Heart right ventricle (tissue), 16 donors: ENCODE data around the gene PPEF2. TPM values are rescaled to one million over a fixed set of nuclear protein-coding genes. Genes with fewer than 3 reads are reported as not detected.

Experiments
- ATAC-seq, 8 donors: fragments of 200-7000 bp; cut with Tn5 transposase; one replicate each; pipeline ENCODE4 v1.9.1; 2020; ENCODE audit warnings: mild to moderate bottlenecking in 8 of 8, moderate library complexity in 8 of 8, moderate number of reproducible peaks in 1 of 8
- DNase-seq, 2 donors: peaks; one replicate each; pipeline ENCODE4 v3.0.0-alpha.2; 2020
- H3K27ac ChIP-seq, 10 donors: fragments of 200-600 bp; sonication (generic) in 2 of 10; one replicate each; pipeline versions ENCODE4 v1.5.0 to v1.8.0; 2020 to 2022; ENCODE audit warnings: mild to moderate bottlenecking in 3 of 10
- H3K27me3 ChIP-seq, 7 donors: fragments of 200-600 bp; one replicate each; pipeline ENCODE4 v1.8.0; 2021 to 2022; ENCODE audit warnings: mild to moderate bottlenecking in 2 of 7
- H3K36me3 ChIP-seq, 9 donors: fragments of 200-600 bp; sonication (generic) in 1 of 9; one replicate each; pipeline versions ENCODE4 v1.5.0 to v1.8.0; 2020 to 2022; ENCODE audit warnings: mild to moderate bottlenecking in 2 of 9
- H3K4me1 ChIP-seq, 9 donors: fragments of 200-600 bp; sonication (generic) in 1 of 9; one replicate each; pipeline versions ENCODE4 v1.5.0 to v1.8.0; 2020 to 2022; ENCODE audit warnings: mild to moderate bottlenecking in 4 of 9
- H3K4me3 ChIP-seq, 10 donors: fragments of 200-600 bp; sonication (generic) in 2 of 10; one replicate each; pipeline versions ENCODE4 v1.5.0 to v1.8.0; 2020 to 2022; ENCODE audit warnings: mild to moderate bottlenecking in 7 of 10, moderate library complexity in 2 of 10
- H3K9me3 ChIP-seq, 11 donors: fragments of 200-600 bp in 10 of 11; sonication (generic) in 2 of 11; one replicate each; pipeline versions ENCODE4 v1.5.0 to v1.8.0; 2013 to 2022; ENCODE audit warnings: mild to moderate bottlenecking in 2 of 11, control low read depth in 1 of 11, moderate library complexity in 1 of 11
- CTCF ChIP-seq, 9 donors: fragments of 200-600 bp; sonication (generic) in 2 of 9; IDR thresholded peaks; one replicate each; pipeline versions ENCODE4 v1.5.0 to v1.8.0; 2021 to 2022; ENCODE audit warnings: antibody characterized with exemption in 9 of 9, mild to moderate bottlenecking in 5 of 9, moderate library complexity in 1 of 9
- WGBS, 2 donors: extraction: QIAGEN DNeasy Blood & Tissue Kit; methylation state at CpG; one replicate each; pipeline ENCODE4 v1.1.7; 2013; ENCODE audit warnings: inconsistent platforms in 1 of 2; 5-methylcytosine and 5-hydroxymethylcytosine counted together
- intact Hi-C, 10 donors: fragments of 100-400 bp; cut with DNase I; formaldehyde crosslinking; loops; one replicate each; pipeline versions ENCODE4 v1.11.1 to v1.14.2; 2022
- polyA plus RNA-seq, 2 donors: library from polyadenylated mRNA; stranded (reverse); fragments of 200-250 nt; gene quantifications; one replicate each; pipeline ENCODE4 v1.2.3, GENCODE V29; 2013
- total RNA-seq, 10 donors: library from RNA; stranded (reverse); fragmentation: NEBNext Ultra II Directional in 3 of 10; extraction: Animal tissue kit (Norgen Biotek cat#: 25700) in 3 of 10; gene quantifications; one replicate each; pipeline versions ENCODE4 v1.2.1 to v1.2.4, GENCODE V29; 2021 to 2023
- donor health status: Arrhythmogenic right ventricular cardiomyopathy.
- donor health status: ischemic (EF 13 %, LVEDD 7.1; RV severe dilation, severe dysfunction).
- donor health status: healthy with polysubstance abuse.
- donor health status: DM: no; HTN: yes; CAD: no.
- donor health status: DM: no; HTN: no; CAD: no.
- donor health status: ischemic (EF 25% LVEDD 6.9; RV normal size, moderate dysfunction).
- donor health status: ischemic (EF 25% LVEDD 5.7; RV mildly dilated, moderate dysfunction).
- donor health status: healthy.
- donor health status: DM: yes; HTN: yes; CAD: no.
- donor health status: Ischemic cardiomyopathy.
- donor health status: ischemic (EF 35%, LVEDD 5.7; RV mildly dilated, moderate dysfunction).
- donor health status: nonischemic (EF 11% LVEDD 7.7; RV severe dilation, severe dysfunction).
- donor health status: DM: yes; HTN: yes; CAD: no.
- donor health status: PGD.
- donor health status: ischemic (EF 29% LVEDD 5.4; RV normal size, mild dysfunction).
- donor health status: nonischemic (EF 23%, LVEDD 6.1; RV moderate dilation, normal function).

The PPEF2 gene
- total and polyA plus RNA-seq, 12 donors: not detected

GRCh38 chr4:75886104-75886503 lies 16.1 kb downstream of the PPEF2 start:
- DNase-seq (no peak), ATAC-seq (no peak)
- TF ChIP-seq CTCF (IDR thresholded peaks at IDR 0.05): no peak
- H3K27me3 ChIP-seq: peaks cover 0 to 31% (median 10%) of the 10 kb centered on the region in 7 donors
- H3K4me1 ChIP-seq: no peaks in the 10 kb centered on the region
- no peaks in the 10 kb centered on the region for H3K36me3 ChIP-seq
- no peaks in the 10 kb centered on the region for H3K9me3 ChIP-seq
- intact Hi-C loops: no loop called here
- 53 to 62% methylated on average over 24 of the region's 24 CpGs for WGBS, 2 donors
- H3K27ac ChIP-seq: no peak overlapping the region
- no peak overlapping the region for H3K4me3 ChIP-seq

- H3K4me3 ChIP-seq: no peak overlapping the region
- 89 to 93% methylated on average over 3 of the region's 3 CpGs for WGBS, 2 donors
- no peak overlapping the region for H3K27ac ChIP-seq
- no peaks in the 10 kb centered on the region for H3K4me1 ChIP-seq
- no peaks in the 10 kb centered on the region for H3K9me3 ChIP-seq
- H3K27me3 ChIP-seq: peaks cover 0 to 40% (median 10%) of the 10 kb centered on the region in 7 donors
- ATAC-seq (no peak), DNase-seq (no peak)
- intact Hi-C loops: no loop called here
- H3K36me3 ChIP-seq: no peaks in the 10 kb centered on the region
- TF ChIP-seq CTCF (IDR thresholded peaks at IDR 0.05): no peak
These were observed 20.8 kb downstream of the PPEF2 start for GRCh38 chr4:75881476-75881875.

- TF ChIP-seq CTCF (IDR thresholded peaks at IDR 0.05): no peak
- H3K27me3 ChIP-seq: peaks cover 0 to 38% (median 13%) of the 10 kb centered on the region in 7 donors
- no peaks in the 10 kb centered on the region for H3K36me3 ChIP-seq
- DNase-seq (no peak), ATAC-seq (no peak)
- WGBS, 2 donors: 38 to 65% methylated on average over 1 of the region's 1 CpG
- intact Hi-C loops: no loop called here
- H3K4me1 ChIP-seq: no peaks in the 10 kb centered on the region
- no peak overlapping the region for H3K27ac ChIP-seq
- no peaks in the 10 kb centered on the region for H3K9me3 ChIP-seq
- H3K4me3 ChIP-seq: no peak overlapping the region
These were observed 22.0 kb downstream of the PPEF2 start for GRCh38 chr4:75880278-75880677.

GRCh38 chr4:75878246-75878756 lies 24.0 kb downstream of the PPEF2 start:
- no peaks in the 10 kb centered on the region for H3K9me3 ChIP-seq
- H3K27me3 ChIP-seq: peaks cover 0 to 44% (median 19%) of the 10 kb centered on the region in 7 donors
- no peak overlapping the region for H3K27ac ChIP-seq
- ATAC-seq (no peak), DNase-seq (no peak)
- TF ChIP-seq CTCF (IDR thresholded peaks at IDR 0.05): no peak
- intact Hi-C loops: no loop called here
- no peaks in the 10 kb centered on the region for H3K4me1 ChIP-seq
- WGBS, 2 donors: 59 to 63% methylated on average over 6 of the region's 6 CpGs
- no peaks in the 10 kb centered on the region for H3K36me3 ChIP-seq
- no peak overlapping the region for H3K4me3 ChIP-seq
